HFF-Myc (cell line): ENCODE data around the gene CHSY1.

Experiments used
- DNase-seq: peaks from one replicate; pipeline ENCODE4 v3.0.0-alpha.2; 2011; ENCODE audit warnings: low read depth; ENCODE audit errors: extremely low read depth
- H3K4me3 ChIP-seq: replicated peaks from 2 replicates; pipeline ENCODE4 v1.5.1; 2011; ENCODE audit warnings: low read depth, mild to moderate bottlenecking, control low read depth, low read length
- CTCF ChIP-seq: IDR thresholded peaks from 2 replicates; pipeline ENCODE4 v1.5.1; 2012; ENCODE audit warnings: mild to moderate bottlenecking, low read depth, low read length, control low read depth; ENCODE audit errors: missing control alignments

Gene CHSY1

DNA sequence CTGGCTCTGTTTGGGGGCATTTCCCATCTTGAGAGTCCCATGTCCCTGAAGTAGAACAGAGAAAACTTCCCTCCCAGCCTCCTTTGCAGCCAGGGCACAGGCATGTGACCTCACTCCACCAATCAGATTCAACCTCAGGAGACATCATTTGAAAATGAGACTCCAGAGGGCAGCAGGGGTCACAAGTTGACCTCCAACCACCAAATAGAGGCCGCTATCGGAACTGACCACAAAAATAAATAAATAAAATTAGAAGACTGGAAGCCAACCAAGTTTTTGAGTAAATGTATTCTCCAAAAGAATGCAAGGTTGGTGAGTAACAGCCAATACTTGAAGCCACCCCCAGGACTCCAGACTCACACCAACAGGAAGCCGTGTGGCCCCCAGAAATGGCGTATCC lies 106.5 kb downstream of the CHSY1 start:
- no peak for DNase-seq
- no peak for TF ChIP-seq CTCF
- H3K4me3 ChIP-seq = no peak overlapping the region

DNA sequence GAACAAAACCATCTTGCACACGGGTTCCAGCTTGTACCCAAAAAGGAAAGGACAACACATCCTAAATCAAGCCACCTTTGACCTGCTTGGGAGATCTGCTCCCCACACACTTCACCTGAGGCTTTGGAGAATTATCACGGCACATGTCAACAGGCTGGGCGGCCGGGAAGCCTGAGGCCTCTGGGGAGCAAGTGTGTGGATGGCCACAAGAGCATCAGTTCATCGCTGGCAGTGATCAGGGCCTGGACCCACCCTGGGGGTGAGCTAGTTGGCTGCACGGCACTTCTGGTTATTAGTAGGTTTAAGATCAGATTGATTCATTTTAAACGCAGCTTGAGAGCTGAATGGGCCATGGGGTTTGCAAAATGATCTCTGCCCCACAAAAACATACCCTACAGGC lies 108.5 kb downstream of the CHSY1 start:
- no peak overlapping the region for H3K4me3 ChIP-seq
- no peak for DNase-seq
- TF ChIP-seq CTCF = no peak

- no peak for TF ChIP-seq CTCF
- H3K4me3 ChIP-seq = no peak overlapping the region
- DNase-seq = no peak
Measured at GRCh38 chr15:101142711-101143110, 109.1 kb downstream of the CHSY1 start.

- H3K4me3 ChIP-seq = no peak overlapping the region
- DNase-seq = no peak
- no peak for TF ChIP-seq CTCF
Measured at GRCh38 chr15:101141926-101142527, 109.8 kb downstream of the CHSY1 start.

GRCh38 chr15:101140697-101141065 lies 111.2 kb downstream of the CHSY1 start:
- no peak for TF ChIP-seq CTCF
- DNase-seq = no peak
- H3K4me3 ChIP-seq = no peak overlapping the region

DNA sequence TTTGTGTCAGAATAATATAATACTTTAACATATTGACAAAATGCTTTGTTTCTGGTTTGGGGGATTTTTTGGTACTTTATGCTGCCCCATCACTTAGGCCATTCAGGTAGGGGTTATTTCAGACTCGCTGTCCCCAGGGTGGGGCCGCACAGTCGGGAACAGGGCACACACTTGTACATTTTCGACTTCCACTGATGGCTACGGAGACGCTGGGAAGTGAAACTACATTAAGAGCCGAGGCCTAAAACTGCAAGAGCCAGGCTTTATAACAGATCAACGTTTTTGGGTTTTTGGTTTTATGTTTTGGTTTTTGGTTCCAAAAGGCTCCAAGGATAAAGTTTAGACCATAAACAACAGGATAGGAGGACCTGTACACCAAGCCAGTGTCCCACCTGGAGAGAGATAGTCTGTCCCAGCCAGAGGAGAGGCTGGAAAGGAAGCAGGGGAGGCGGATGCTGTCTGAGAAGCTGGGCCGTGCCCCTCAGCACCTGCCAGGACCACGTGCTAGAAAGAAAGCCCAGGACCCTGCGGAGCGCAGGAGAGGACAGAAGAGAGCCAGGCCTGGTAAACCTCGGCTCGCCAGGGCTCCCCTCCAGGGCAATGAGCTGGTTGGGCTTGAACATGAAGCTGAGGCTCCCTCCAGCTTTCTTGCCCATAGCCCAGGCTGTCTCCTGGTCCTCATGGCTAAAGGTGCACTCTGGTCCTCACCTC lies 111.7 kb downstream of the CHSY1 start:
- no peak overlapping the region for H3K4me3 ChIP-seq
- DNase-seq = no peak
- TF ChIP-seq CTCF = no peak
